COLO829 (cell line): ENCODE measurements around the gene GNB1L.

ENCODE experiments used
- DNase-seq: peaks from one replicate; pipeline ENCODE4 v3.0.0; 2012; ENCODE audit warnings: low spot score

GNB1L gene

GRCh38 chr22:19748991-19749664 lies 105.5 kb downstream of the GNB1L start:
- no peak for DNase-seq

- no peak for DNase-seq
These were observed 106.5 kb downstream of the GNB1L start for GRCh38 chr22:19748139-19748538.

- no peak for DNase-seq
These were observed 107.1 kb downstream of the GNB1L start for GRCh38 chr22:19747551-19747950.

GRCh38 chr22:19746726-19747125 lies 107.9 kb downstream of the GNB1L start:
- no peak for DNase-seq

- no peak for DNase-seq
These were observed 109.2 kb downstream of the GNB1L start for GRCh38 chr22:19745155-19746101.

- DNase-seq, result no peak
These were observed 110.2 kb downstream of the GNB1L start for GRCh38 chr22:19744350-19745006.

- no peak for DNase-seq
These were observed 111.0 kb downstream of the GNB1L start for GRCh38 chr22:19743651-19744050.

- no peak for DNase-seq
These were observed 111.6 kb downstream of the GNB1L start for GRCh38 chr22:19743081-19743480.

- DNase-seq, result no peak
These were observed 112.3 kb downstream of the GNB1L start for GRCh38 chr22:19742160-19743066.

GRCh38 chr22:19741053-19741452 lies 113.6 kb downstream of the GNB1L start:
- no peak for DNase-seq

GRCh38 chr22:19740586-19740985 lies 114.1 kb downstream of the GNB1L start:
- no peak for DNase-seq

- no peak for DNase-seq
These were observed 114.7 kb downstream of the GNB1L start for GRCh38 chr22:19739911-19740449.

- no peak for DNase-seq
These were observed 115.2 kb downstream of the GNB1L start for GRCh38 chr22:19739448-19739895.

- no peak for DNase-seq
These were observed 115.8 kb downstream of the GNB1L start for GRCh38 chr22:19738664-19739447.

- DNase-seq, result no peak
These were observed 116.6 kb downstream of the GNB1L start for GRCh38 chr22:19737846-19738663.

- DNase-seq, result no peak
These were observed 118.8 kb downstream of the GNB1L start for GRCh38 chr22:19735665-19736510.

- no peak for DNase-seq
These were observed 119.8 kb downstream of the GNB1L start for GRCh38 chr22:19734837-19735382.

GRCh38 chr22:19734163-19734562 lies 120.5 kb downstream of the GNB1L start:
- no peak for DNase-seq
